Adipocyte (in vitro differentiated cells): ENCODE measurements around the gene NAA38.
"Not testable (repeated sequence)": the region's sequence is repeated elsewhere in the genome, so short reads cannot be mapped to it uniquely, and the experiment has no call there.

Experiments
- DNase-seq: peaks from one replicate; pipeline ENCODE4 v3.0.0-alpha.2; 2015; ENCODE audit warnings: low read depth
- H3K27me3 ChIP-seq: replicated peaks from 2 replicates; pipeline ENCODE4 v1.7.0; 2013; ENCODE audit warnings: mild to moderate bottlenecking, low read length, moderate library complexity; ENCODE audit not compliant: control insufficient read depth, insufficient read depth
- H3K36me3 ChIP-seq: 2 replicates; pipeline ENCODE4 v1.7.0; 2013; ENCODE audit warnings: low read length, mild to moderate bottlenecking, moderate library complexity; ENCODE audit not compliant: control insufficient read depth, insufficient read depth, severe bottlenecking
- H3K4me1 ChIP-seq: 2 replicates; pipeline ENCODE4 v1.7.0; 2013; ENCODE audit warnings: mild to moderate bottlenecking, low read length, moderate library complexity; ENCODE audit not compliant: control insufficient read depth, insufficient read depth
- H3K4me3 ChIP-seq: 2 replicates; pipeline ENCODE4 v1.7.0; 2013; ENCODE audit warnings: mild to moderate bottlenecking, low read length, moderate library complexity
- H3K9ac ChIP-seq: 2 replicates; pipeline ENCODE4 v1.7.0; 2013; ENCODE audit warnings: mild to moderate bottlenecking, low read length, moderate library complexity
- H3K9me3 ChIP-seq: 2 replicates; pipeline ENCODE4 v1.7.0; 2013; ENCODE audit warnings: mild to moderate bottlenecking, low read length, moderate library complexity; ENCODE audit not compliant: control insufficient read depth

Gene NAA38

DNA sequence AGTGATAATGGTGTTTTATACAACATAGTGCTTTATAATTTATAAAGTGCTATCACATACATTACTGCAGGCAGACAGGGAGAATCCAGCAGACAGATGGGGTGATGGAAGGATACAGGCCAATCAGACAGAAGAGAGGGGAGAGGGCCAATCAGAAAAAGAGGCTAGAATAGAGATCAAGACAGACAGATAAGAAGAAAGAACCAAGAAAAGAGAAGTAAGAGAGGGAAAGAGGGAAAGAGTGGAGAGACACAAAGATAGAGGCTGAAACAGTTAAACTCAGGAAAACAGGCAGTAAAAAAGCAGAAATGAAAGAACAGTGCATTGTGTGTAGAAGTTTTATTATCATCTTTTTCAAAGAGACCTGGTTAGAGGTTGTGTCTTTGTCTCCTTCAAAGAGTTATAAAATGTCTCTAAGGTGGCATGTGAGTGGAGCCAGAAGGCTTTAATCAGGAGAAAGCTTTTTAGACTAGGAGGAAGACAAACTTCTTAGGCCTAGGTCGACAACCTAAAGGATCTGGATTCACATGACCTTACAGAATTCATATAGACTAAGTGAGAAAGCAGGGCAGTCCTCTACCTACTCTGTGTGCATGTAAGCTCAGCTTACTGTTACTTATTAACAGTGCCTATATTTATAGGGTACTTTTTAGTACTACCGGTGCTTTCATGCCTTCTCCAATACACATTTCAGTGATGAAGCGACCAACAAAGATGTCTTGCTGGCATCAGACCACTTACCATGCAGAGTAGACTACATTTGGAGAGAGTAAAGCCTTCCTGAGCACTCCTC lies 22.9 kb upstream of the NAA38 start:
- no peak for DNase-seq
- Histone ChIP-seq H3K36me3 (peaks cover 19% of the 10 kb centered on the region), H3K9ac (no peak overlapping the region), H3K4me3 (no peak overlapping the region), H3K9me3 (no peaks in the 10 kb centered on the region), H3K27me3 (no peaks in the 10 kb centered on the region), H3K4me1 (no peaks in the 10 kb centered on the region)

GRCh38 chr17:7878234-7878633 lies 20.9 kb upstream of the NAA38 start:
- no peaks in the 10 kb centered on the region for H3K27me3 ChIP-seq
- H3K4me1 ChIP-seq = no peaks in the 10 kb centered on the region
- no peaks in the 10 kb centered on the region for H3K9me3 ChIP-seq
- peaks cover 19% of the 10 kb centered on the region for H3K36me3 ChIP-seq
- no peak overlapping the region for H3K9ac ChIP-seq
- H3K4me3 ChIP-seq = no peak overlapping the region
- no peak for DNase-seq

GRCh38 chr17:7875804-7876370 lies 18.5 kb upstream of the NAA38 start:
- Histone ChIP-seq H3K27me3 (no peaks in the 10 kb centered on the region), H3K9me3 (no peaks in the 10 kb centered on the region), H3K4me1 (no peaks in the 10 kb centered on the region), H3K36me3 (peaks cover 13% of the 10 kb centered on the region), H3K9ac (no peak overlapping the region), H3K4me3 (no peak overlapping the region)
- DNase-seq = no peak

GRCh38 chr17:7873051-7873450 lies 15.7 kb upstream of the NAA38 start:
- H3K27me3 ChIP-seq = no peaks in the 10 kb centered on the region
- DNase-seq = no peak
- H3K36me3 ChIP-seq = no peaks in the 10 kb centered on the region
- no peak overlapping the region for H3K4me3 ChIP-seq
- no peaks in the 10 kb centered on the region for H3K9me3 ChIP-seq
- no peak overlapping the region for H3K9ac ChIP-seq
- H3K4me1 ChIP-seq = no peaks in the 10 kb centered on the region

GRCh38 chr17:7867881-7868329 lies 10.5 kb upstream of the NAA38 start:
- H3K9ac ChIP-seq = no peak overlapping the region
- no peaks in the 10 kb centered on the region for H3K27me3 ChIP-seq
- H3K4me3 ChIP-seq = no peak overlapping the region
- no peak for DNase-seq
- H3K36me3 ChIP-seq = peaks cover 7% of the 10 kb centered on the region
- H3K4me1 ChIP-seq = no peaks in the 10 kb centered on the region
- no peaks in the 10 kb centered on the region for H3K9me3 ChIP-seq

DNA sequence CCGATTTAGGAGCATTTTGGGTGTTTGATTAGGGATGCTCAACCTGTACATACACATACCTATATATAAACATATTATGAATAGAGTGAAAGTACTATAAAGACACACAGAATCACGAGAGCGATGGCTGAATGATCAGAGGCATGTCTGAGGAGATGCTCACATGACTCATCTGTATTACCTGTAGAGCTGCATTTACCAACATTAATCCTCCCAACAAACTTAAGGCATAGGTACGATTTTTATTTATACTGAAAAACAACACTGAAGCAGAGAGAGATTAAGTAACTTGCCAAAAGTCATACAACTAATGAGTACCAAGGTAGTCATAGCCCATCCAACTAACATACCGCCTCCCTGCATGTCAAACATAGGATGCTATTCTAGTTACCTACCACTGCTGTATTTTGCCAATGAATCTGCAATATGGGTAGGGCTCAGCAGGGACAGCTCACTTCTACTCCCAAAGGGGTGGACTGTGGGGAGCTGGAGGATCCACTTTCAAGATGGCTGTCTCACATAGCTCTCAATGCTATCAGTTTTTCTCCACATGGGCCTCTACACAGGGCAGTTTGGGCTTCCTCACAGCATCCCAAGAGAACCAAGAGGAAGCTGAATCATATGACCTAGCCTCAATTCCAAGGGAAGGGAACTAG lies 7.8 kb upstream of the NAA38 start:
- DNase-seq = no peak
- Histone ChIP-seq H3K9me3 (no peaks in the 10 kb centered on the region), H3K36me3 (peaks cover 10% of the 10 kb centered on the region), H3K27me3 (no peaks in the 10 kb centered on the region), H3K4me1 (no peaks in the 10 kb centered on the region), H3K4me3 (no peak overlapping the region), H3K9ac (no peak overlapping the region)

DNA sequence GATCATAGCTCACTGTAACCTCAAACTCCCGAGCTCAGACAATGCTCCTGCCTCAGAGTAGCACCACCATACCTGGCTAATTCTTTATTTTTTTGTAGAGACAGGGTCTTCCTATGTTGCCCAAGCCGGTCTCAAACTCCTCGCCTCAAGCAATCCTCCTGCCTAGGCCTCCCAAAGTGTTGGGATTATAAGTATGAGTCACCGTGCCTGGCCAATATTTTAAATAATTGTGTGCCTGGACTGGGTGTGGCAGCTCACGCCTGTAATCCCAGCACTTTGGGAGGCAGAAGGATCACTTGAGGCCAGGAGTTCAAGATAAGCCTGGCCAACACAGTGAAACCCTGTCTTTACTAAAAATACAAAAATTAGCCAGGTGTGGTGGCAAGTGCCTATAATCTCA lies 7.0 kb upstream of the NAA38 start:
- H3K36me3 ChIP-seq, H3K9me3 ChIP-seq, H3K4me3 ChIP-seq, DNase-seq, H3K9ac ChIP-seq, H3K27me3 ChIP-seq, H3K4me1 ChIP-seq: not testable (repeated sequence)

GRCh38 chr17:7862692-7863437 lies 5.5 kb upstream of the NAA38 start:
- H3K4me3 ChIP-seq = no peak overlapping the region
- peaks cover 11% of the 10 kb centered on the region for H3K4me1 ChIP-seq
- no peaks in the 10 kb centered on the region for H3K27me3 ChIP-seq
- no peaks in the 10 kb centered on the region for H3K9me3 ChIP-seq
- DNase-seq = peak; percentile 83
- H3K9ac ChIP-seq = no peak overlapping the region
- H3K36me3 ChIP-seq = peaks cover 10% of the 10 kb centered on the region

DNA sequence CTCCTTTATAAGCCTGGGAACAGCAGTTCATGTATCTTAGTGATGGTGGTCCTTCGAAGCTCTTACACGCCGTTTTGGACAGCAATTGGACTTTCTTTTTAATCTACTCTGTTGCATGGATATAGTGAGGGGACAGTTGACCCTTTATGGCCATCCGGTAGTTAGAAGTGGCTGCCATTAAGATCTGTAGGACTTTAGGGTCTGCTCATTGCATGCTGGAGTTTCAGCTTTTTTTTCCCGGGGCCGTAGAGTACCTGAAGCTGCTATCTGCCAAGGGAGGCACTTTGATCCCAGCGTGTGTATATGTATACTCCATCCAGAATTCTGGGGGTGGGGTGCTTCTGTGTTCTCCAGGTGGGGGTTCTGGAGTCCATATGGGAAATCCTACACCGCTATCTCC lies 1.7 kb upstream of the NAA38 start:
- Histone ChIP-seq H3K9me3 (no peaks in the 10 kb centered on the region), H3K4me3 (peak overlapping the region; percentile 82), H3K9ac (peak overlapping the region; percentile 97), H3K27me3 (no peaks in the 10 kb centered on the region), H3K4me1 (peaks cover 28% of the 10 kb centered on the region), H3K36me3 (peaks cover 7% of the 10 kb centered on the region)
- no peak for DNase-seq

GRCh38 chr17:7858522-7858810 lies 1.1 kb upstream of the NAA38 start:
- peaks cover 4% of the 10 kb centered on the region for H3K36me3 ChIP-seq
- peak; percentile 80 for DNase-seq
- peaks cover 28% of the 10 kb centered on the region for H3K4me1 ChIP-seq
- H3K27me3 ChIP-seq = no peaks in the 10 kb centered on the region
- H3K9me3 ChIP-seq = no peaks in the 10 kb centered on the region
- H3K9ac ChIP-seq = peak overlapping the region; percentile 97
- H3K4me3 ChIP-seq = peak overlapping the region; percentile 82
